GM21825 (cell line): ENCODE measurements around the gene CAMTA1.

Experiments used
- ATAC-seq: cut with Tn5 transposase; IDR thresholded peaks from one replicate; pipeline ENCODE4 v1.9.1; 2021; ENCODE audit warnings: mild to moderate bottlenecking, moderate library complexity; ENCODE audit not compliant: unreplicated experiment

The CAMTA1 gene

DNA sequence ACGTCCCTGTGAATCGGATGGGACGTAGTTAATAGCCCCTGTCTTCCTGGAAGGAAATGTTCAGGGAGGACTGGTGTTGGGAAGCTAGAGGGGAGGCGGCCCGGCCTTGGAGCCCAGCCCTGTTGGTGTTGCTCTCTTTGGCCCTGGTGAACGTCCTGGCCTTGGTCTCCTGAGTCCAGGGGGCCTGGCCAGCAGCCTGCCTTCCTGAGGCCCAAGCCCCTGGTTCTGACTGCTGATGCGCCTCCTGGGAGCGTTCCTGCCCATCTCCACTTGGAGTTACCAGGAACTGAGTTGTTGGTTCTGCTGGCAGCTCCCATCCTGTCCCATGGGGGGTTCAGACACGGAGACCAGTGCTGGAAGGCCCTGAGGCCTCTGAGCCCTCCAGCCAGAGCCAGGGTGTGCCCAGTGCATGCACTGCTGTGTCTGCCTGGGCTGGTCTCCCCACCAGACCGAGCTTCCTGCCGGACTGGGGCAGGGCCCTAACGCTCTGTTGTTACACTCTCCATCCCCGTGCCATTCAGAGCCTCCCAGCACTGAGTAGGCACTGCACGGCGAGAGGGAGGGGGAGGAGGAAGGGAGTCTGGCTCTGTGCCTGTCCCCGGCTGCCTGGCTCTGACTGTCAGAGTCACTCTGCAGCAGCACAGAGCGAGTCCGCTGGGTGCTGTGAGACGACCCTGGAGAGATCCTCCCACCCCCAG, 603.4 kb downstream of the CAMTA1 start:
- ATAC-seq = no peak

DNA sequence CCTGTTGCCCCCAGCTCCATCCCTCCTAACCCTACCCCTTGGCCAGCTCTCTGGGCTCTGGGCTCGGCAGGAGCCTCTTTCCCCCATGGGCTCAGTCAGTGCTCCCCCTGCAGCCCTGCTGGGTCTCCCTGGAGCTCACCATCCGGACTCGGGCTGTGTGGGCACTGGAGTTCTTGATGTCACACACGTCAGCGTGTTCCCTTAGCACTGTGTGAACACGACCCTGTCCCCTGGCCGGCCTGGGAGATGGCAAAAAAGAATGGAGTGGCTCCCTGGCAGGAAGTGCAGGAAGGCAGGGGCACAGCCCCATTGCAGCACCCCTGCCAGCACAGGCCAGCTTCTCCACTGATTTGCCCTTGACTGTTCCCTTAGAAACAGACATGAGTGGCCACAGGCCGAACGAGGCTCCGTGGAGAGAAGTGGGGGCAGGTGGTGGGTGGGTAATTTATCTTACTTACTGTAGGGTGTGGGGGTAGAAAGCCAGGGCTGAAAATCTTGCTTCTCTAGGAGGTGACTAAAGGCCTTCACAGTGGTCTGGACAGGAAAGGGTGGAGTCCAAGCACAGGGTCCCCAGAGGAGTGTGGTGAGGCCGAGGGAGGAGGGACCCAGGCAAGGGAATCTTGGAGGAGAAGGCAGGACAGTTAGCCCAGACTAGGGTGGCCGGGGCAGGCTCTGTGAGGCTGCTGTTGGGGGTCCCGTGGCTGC, 604.1 kb downstream of the CAMTA1 start:
- ATAC-seq = no peak

DNA sequence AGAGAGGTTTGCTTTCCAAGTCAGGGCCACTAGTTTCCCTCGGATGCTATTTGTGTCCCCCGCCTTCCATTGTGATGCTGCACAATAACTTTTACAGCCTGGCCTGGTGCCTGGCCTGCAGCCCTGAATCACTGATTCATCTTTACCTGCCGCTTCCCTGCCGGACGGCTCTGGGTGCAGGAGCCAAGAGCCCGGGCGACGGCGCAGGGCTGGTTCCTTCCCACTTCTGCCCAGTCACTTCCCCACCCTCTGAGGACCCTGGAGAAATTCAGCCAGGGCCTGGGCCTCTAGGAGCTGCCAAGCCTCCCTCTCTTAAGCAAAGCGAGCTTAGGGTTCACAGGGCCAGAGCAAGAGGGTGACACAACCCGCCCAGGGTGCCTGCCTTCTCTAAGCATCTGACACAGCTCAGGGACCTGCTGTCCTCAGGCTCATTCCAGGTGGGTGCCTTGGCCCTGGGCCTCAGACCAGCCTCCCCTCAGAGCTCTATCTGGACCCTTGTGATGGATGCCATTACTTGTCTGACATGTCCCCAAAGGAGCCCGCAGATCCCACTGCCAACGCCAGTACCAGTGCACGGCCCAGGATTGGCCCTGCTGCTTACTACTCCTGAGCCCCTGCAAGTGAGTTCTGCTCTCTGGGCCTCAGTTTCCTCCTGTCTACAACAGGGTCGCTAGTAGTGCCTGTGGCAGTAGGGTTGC, 604.8 kb downstream of the CAMTA1 start:
- ATAC-seq = no peak

DNA sequence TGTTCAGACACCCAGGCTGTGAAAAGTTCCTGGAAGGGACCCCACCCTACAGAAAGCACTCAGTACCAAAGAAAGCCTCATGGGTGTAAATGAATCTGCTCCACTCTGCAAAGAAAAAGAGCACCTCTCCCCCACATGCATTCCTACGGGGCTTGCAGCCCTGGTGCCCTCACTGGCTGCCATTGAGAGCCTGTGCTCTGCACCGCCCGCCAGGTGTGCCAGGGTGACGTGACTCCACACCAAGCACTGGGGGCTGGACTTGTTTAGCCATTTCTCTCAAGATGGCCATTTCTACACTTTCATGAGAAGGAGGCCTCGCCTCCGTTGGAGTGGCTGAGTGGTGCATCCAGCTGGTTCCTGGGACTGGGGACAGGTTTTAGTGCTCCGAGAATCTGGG, 605.3 kb downstream of the CAMTA1 start:
- no peak for ATAC-seq

DNA sequence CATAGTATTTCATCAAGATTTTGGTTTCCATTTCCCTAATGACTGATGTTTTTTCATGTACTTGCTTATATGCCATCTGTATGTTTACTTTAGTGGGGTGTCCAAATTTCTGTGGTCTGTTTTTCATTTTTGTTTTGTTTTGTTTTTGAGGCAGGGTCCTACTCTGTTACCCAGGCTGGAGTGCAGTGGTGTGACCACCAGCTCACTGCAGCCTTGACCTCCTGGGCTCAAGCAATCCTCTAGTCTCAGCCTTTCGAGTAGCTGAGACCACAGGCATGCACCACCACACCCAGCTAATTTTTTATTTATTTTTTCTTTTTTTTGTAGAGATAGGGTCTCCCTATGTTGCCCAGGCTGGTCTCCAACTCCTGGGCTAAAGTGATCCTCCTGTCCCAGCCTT, 607.9 kb downstream of the CAMTA1 start:
- no peak for ATAC-seq

DNA sequence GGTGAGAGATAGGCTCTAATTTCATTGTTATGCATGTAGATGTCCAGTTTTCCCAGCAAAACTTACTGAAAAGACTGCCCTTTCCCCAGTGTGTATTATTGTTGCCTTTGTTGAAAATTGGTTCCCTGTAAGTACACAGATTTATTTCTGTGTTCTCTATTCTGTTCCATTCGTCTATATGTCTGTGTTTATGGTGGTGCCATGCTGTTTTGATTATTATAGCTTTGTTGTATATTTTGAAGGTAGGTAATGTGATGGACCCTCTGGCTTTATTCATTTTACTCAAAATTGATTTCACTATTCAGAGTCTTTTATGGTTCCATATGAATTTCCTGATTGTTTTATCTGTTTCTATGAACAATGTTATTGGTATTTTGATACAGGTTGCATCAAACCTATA, 610.0 kb downstream of the CAMTA1 start:
- no peak for ATAC-seq

DNA sequence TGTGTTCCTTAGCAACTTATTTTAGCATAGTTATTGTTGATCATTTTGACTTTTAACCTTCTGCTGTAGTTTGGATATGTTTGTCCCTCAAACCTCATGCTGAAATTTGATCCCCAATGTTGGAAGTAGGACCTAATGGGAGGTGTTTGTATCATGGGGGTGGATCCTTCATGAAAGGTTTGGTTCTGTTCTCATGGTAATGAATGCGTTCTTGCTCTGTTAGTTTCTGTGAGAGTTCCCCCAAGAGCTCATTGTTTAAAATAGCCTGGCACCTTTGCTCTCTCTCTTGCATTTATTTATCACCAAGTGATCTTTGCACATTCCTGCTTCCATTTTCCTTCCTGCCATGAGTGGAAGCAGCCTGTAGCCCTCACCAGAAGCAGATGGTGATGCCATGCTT, 613.7 kb downstream of the CAMTA1 start:
- no peak for ATAC-seq

DNA sequence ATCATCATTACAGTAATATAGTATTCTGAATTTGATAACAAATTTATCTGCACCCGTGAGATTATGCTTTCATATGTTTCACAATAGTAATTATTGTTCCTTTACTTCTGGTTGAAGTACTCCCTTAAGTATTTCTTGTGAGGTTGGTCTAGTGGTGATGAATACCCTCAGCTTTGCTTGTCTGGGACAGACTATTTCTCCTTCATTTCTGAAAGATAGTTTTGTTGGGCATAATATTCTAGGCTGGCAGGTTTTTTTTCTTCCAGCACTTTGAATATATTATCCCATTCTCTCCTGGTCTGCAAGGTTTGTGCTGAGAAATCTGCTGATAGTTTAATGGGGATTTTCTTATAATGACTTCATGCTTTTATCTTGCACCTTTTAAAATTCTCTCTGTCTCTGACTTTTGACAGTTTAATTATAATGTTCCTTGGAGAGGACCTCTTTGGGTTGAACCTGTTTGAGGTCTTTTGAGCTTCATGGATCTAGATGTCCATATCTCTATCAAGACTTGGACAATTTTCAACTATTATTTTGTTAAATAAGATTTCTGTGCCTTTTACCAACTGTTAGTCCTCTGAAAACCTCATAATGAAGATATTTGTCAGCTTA, 614.4 kb downstream of the CAMTA1 start:
- ATAC-seq = no peak

DNA sequence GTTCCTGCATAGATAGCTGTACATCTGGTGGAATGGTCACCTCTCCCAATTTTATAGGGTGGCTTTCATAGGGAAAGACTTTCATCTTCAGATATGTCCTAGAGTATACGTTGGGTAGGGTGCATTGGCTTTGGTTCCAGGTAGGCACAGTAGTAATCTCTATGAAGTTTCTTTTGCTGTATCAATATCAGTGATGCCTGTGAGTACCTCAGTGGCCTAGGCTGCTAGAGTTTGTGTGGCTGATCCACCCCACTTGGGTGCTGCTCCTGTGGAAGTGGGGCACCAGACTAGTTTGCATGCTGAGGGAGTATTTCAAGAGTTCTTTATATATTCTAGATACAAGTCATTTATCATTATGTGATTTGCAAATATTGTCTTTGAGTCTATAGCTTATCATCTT, 615.3 kb downstream of the CAMTA1 start:
- no peak for ATAC-seq

DNA sequence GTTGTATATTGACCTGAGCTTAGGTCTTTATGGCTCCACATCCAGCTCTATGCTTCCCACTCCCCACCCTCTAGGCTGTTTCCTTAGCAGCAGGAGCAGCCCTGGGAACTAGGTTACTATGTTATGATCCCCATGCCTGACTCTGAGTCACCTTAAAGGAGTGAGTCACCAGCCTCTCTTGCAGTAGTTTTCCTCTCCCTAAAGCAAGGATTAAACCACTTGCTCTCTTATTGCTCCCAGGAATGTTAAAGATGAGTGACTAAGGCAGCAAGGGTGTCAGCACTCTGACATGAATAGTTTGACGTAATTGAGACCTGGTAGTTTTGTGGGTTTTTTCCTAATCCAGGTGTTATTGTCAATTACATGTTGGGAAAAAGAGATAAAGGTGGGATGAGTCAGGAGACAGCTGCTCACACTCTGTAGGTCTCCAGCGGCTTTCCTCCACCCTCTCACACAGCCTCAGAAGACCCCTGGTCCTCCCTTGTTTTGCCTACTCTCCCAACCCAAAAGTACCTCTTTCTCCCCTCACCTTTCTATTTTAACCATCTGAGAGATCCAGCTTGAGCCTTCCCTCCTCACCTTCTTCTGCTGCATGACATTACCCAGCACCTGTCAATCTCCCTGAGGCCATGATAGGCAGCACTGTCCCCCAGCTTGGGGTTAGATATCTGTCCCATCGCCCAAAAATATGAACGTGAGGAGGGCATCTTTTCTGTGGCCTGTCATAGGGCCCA, 616.7 kb downstream of the CAMTA1 start:
- ATAC-seq = no peak

DNA sequence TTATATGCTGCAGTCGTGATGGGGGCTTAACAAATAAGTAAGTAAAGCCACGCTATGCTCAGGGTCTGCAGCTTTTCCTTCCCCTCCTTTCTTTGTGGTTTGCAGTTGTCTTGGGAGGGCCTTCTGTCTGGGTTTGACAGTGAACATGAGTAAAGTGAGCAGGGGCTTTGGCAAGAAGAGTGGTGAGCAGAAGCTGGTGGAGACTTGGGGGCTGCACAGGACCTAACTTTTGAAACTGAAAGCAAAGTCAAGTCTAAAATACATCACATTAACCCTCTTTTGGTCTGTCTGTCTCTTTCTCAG, 617.2 kb downstream of the CAMTA1 start:
- no peak for ATAC-seq

DNA sequence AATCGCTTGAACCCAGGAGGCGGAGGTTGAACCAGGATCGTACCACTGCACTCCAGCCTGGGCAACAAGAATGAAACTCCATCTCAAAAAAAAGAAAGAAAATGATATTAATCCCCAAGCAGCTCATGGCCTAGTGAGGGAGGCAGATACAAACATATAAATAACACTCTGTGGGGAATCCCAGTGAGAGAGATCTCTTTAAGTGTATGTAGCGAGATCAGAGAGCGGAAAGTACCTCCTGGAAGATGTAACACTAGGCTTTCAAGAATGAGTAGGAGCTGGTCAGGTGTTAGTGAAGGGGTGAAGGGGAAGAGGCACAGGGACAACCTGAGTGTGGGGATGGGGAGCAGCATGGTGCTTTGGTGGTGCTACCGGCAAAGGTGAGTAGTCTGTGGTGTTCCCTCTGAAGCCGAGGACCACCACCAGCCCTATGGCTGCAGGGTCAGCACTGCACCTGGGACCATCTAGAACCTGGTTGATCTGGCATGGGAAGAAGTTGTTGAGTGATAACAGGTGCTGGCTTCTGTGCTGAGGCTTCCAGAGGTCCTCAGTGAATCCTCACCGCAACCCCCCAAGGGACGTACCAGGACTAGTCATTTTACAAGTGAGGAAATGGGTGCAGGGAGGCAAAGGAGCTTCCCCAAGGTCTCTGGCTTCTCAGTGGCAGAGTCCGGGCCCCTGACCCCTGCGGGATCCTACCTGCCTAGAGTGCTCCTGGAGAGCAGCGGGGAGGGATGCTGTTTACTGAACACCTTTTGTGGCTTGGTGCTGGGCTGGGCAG, 618.2 kb downstream of the CAMTA1 start:
- no peak for ATAC-seq

DNA sequence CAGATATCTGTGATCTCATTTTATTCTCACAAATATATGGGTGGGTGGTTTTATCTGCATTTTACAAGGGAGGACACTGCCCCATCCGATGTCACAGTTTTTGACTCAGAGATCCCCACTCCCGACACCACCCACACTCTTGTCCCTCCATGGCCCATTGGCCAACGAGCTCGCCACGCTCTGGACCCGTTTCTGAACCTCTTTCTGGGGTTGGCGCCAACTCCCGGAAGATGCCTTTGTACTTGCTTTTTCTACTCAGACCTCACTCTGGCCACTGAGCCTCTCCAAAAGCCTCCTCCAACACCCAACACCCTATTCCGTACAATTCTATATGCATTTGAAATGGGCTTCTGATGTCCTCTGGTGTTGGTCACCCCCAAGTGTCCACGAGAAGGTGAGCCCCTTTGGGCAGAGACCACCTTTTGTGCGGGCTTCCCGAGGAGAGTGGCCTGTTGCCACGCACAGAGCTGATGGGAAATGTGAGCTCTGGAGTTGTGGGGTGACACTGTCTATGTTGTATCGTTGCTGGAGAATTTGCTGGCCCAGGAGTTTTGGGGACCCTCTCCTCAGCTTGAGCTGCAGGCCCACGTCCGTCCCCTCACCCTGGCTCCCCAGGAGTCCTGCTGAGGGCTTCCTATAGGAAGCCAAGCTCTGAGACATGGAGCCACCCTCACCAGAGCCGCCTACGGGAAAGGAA, 618.9 kb downstream of the CAMTA1 start:
- no peak for ATAC-seq

DNA sequence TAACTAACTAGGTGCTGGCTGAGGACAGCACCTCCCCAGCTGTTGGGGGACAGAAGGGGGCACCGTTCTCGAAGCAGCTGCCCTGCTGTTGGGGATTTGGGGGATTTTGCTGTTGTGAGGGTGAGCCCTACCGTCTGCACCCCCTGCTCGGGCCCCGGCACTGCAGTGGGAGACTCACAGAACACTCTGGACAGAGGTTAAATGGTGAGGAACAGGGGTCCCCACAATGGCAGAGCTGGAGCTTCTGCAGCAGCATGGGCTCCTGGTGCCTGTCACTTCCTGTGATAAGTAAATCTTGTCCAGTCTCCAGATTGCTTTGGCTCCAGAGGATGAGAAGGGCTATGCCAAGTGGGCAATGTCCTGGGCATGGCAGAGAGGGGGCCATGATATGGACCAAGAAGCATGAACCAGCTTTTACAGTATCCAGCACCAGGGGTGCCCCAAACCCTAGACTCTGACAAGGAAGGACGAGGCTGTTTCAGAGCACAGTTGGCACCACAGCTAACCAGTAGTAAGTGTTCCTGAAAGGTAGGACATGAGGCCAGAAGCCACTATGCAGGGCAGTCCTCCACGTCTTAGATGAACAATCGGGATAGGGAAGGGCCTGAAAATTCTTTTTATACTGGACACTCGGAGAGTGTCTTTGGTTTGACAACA, 620.7 kb downstream of the CAMTA1 start:
- no peak for ATAC-seq

DNA sequence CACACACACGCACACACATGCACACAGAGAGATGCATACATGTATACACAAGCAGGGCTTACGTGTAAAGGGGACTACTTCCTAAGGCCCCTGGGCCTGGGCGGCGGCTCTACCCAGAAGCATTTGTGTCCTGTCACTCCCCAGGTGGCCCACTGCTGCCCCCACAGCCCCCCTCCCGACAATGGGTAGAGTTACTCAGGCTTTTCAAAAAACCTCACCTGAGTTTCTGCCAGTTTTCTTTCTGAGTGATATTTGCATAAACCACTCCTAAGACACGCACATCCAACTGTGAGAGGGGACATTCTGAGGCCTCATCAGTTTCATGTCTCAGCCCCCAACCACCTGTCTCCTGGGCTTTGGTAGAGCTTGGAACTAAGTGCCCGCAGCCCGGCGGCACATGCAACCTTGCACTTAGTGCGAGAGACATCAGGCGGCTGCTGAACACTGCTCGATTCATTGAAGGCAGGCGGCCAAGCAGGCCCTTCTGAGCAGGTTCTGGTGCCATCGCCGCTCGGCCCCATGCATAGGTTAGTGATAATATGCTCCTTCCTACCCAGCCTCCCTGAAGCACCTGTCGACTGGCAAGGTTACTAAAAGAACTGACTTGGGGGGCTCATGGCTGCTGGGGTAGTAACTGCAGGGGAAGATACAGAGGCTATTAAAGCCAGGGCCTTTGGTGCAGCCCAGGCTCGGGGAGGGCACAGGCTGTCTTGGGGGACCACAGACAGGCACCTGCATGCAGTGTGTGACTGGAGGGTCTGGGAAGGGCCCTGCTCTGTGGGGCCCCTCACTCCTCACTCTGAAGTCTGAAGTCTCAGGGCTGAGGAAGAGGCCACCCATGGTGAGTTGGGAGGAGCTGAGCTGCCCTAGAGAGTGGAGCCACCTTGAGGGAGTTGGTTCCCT, 621.6 kb downstream of the CAMTA1 start:
- no peak for ATAC-seq

DNA sequence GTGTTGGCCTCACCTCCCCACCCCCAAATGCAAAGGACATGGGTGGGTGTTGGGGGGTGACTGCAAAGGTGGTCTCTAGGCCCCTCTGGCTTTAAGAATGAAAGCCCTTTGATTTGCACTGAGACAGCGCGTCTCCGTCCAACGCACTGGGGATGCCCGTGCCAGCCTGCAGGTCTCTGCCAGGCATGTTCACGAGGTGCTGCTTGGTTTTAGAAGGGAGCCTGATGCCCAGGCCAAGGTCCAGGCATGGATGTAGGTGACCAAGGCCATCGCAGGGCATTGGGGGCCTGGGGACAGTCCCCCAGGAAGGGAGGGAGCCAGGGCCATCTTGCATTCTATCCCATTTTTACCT, 622.3 kb downstream of the CAMTA1 start:
- ATAC-seq = no peak

DNA sequence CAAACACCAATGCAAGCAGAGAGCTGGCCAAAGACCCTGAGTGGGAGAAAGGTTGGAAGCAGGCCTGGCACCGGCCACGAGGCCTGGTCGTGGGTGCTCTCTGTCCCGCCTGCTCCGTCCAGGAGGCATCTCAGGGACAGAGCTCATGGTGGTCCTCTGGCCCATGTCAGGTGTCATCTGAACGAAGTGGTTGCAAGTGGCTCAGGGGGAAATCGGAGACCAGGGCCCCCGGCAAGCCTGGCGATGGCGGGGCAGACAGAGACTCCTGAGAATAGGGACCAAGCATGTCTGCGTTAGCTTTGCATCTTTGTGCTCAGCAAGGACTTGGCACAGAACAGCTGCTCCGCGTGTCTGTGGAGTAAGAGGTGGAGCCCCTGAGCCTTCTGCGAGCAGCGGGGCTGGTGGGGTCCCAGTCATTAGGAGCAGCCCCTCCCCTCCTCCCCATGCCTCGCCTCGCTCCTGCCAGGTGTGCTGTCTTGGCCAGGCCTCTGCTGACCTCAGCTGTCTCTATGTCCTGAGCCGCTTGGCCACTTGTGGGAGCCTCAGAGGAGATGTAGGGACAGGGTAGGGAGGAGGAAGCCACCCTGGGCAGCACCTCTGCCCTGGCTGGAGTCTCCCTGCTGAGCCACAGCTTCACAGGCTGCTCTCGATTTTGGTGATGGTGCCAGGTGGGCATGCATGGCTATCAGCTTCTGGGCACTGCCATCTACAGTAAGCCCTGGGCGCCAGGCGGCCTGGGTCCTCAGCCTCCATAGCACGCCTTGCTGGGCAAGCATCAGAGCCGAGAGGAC, 622.9 kb downstream of the CAMTA1 start:
- ATAC-seq = no peak

DNA sequence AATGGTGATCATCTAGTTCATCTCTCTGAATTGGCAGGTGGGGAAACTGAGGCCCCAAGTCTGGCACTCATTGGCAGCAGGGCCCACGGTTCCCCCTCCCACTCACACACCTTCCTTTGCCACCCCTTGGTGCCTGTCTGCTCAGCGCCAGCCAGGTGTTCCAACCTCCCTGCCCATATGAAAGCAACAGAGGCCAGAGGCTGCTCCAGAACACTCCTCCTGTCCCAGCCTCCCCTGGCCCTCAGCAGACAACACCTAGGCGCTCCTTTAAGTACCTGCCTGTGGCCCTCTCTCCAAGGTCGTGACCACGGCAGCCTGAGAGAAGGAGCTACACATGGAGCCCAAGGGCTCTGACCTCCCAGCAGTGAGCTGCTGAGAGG, 623.5 kb downstream of the CAMTA1 start:
- ATAC-seq = no peak
